Measurements from ENCODE around the gene HBG1. TPM values are rescaled to one million over a fixed set of nuclear protein-coding genes. Genes with fewer than 3 reads are reported as not detected.

HBG1 gene
- total and polyA plus RNA-seq, 2 donors (not counting 1 experiment from before 2014, with no cell fraction given): not detected

GRCh38 chr11:5252192-5252918 is 2.7 kb upstream of the HBG1 start:
- POLR2A ChIA-PET: no interaction called here
- H3K4me1 Mint-ChIP-seq: no peaks in the 10 kb centered on the region
- no peak overlapping the region for H3K4me3 Mint-ChIP-seq
- WGBS (ENCODE audit: insufficient coverage): 75% methylated on average over 8 of the region's 9 CpGs
- H3K4me1 ChIP-seq (ENCODE audit: control insufficient read depth in 2 of 2, insufficient read depth in 2 of 2, low read length in 2 of 2): no peaks in the 10 kb centered on the region
- intact Hi-C loops (cut with micrococcal nuclease): no loop called here
- H3K27ac Mint-ChIP-seq: no peak overlapping the region
- no peak for DNase-seq
- no peak for ATAC-seq (ENCODE audit: low read depth)
- no peaks in the 10 kb centered on the region for H3K9me3 Mint-ChIP-seq (ENCODE audit: insufficient read depth)
- no peaks in the 10 kb centered on the region for H3K79me2 ChIP-seq (ENCODE audit: control insufficient read depth, insufficient read depth, low read length)
- TF ChIP-seq EZH2 (IDR thresholded peaks at IDR 0.05; ENCODE audit: borderline replicate concordance, insufficient read depth, low read depth, low read length, poor library complexity, severe bottlenecking) (no peak), CTCF (IDR thresholded peaks at IDR 0.05) (no peak)
- no peaks in the 10 kb centered on the region for H3K9me3 ChIP-seq (ENCODE audit: control extremely low read depth in 1 of 3, control insufficient read depth in 2 of 3, insufficient read depth in 1 of 3, low read length in 2 of 3)
- no peak overlapping the region for H2AFZ ChIP-seq (ENCODE audit: insufficient read depth, low read depth, low read length, poor library complexity, severe bottlenecking)
- H4K20me1 ChIP-seq (ENCODE audit: control insufficient read depth, insufficient read depth, low read length, poor library complexity, severe bottlenecking): no peaks in the 10 kb centered on the region
- CTCF ChIA-PET: no interaction called here
- no peak overlapping the region for H3K9ac ChIP-seq (ENCODE audit: low read length)
- peaks cover 18% of the 10 kb centered on the region for H3K27me3 Mint-ChIP-seq
- no peak overlapping the region for H3K4me3 ChIP-seq (ENCODE audit: control extremely low read depth in 1 of 5, extremely low read depth in 1 of 5, insufficient read depth in 1 of 5, low read depth in 2 of 5, low read length in 4 of 5)
- H3K27ac ChIP-seq (ENCODE audit: low read length in 2 of 2): no peak overlapping the region
- H3K4me2 ChIP-seq (replicated peaks; ENCODE audit: low read depth, low read length, poor library complexity, severe bottlenecking): no peak overlapping the region
- no peaks in the 10 kb centered on the region for H3K36me3 ChIP-seq (replicated peaks in 1 of 2; ENCODE audit: control extremely low read depth in 1 of 2, control insufficient read depth in 1 of 2, extremely low read depth in 1 of 2, insufficient read depth in 2 of 2, low read length in 1 of 2)
- H3K27me3 ChIP-seq (replicated peaks in 1 of 4; ENCODE audit: control extremely low read depth in 1 of 4, control insufficient read depth in 3 of 4, insufficient read depth in 4 of 4, low read length in 3 of 4): no peaks in the 10 kb centered on the region

GRCh38 chr11:5251746-5252145 is 2.1 kb upstream of the HBG1 start:
- peaks cover 16% of the 10 kb centered on the region for H3K27me3 Mint-ChIP-seq
- Histone ChIP-seq H3K4me2 (replicated peaks; ENCODE audit: low read depth, low read length, poor library complexity, severe bottlenecking) (no peak overlapping the region), H2AFZ (ENCODE audit: insufficient read depth, low read depth, low read length, poor library complexity, severe bottlenecking) (no peak overlapping the region), H3K4me3 (ENCODE audit: control extremely low read depth in 1 of 5, extremely low read depth in 1 of 5, insufficient read depth in 1 of 5, low read depth in 2 of 5, low read length in 4 of 5) (no peak overlapping the region), H3K79me2 (ENCODE audit: control insufficient read depth, insufficient read depth, low read length) (no peaks in the 10 kb centered on the region), H3K9ac (ENCODE audit: low read length) (no peak overlapping the region), H3K27ac (ENCODE audit: low read length in 2 of 2) (no peak overlapping the region), H3K36me3 (replicated peaks in 1 of 2; ENCODE audit: control extremely low read depth in 1 of 2, control insufficient read depth in 1 of 2, extremely low read depth in 1 of 2, insufficient read depth in 2 of 2, low read length in 1 of 2) (no peaks in the 10 kb centered on the region), H3K9me3 (ENCODE audit: control extremely low read depth in 1 of 3, control insufficient read depth in 2 of 3, insufficient read depth in 1 of 3, low read length in 2 of 3) (no peaks in the 10 kb centered on the region), H4K20me1 (ENCODE audit: control insufficient read depth, insufficient read depth, low read length, poor library complexity, severe bottlenecking) (no peaks in the 10 kb centered on the region), H3K4me1 (ENCODE audit: control insufficient read depth in 2 of 2, insufficient read depth in 2 of 2, low read length in 2 of 2) (no peaks in the 10 kb centered on the region), H3K27me3 (replicated peaks in 1 of 4; ENCODE audit: control extremely low read depth in 1 of 4, control insufficient read depth in 3 of 4, insufficient read depth in 4 of 4, low read length in 3 of 4) (no peaks in the 10 kb centered on the region)
- no peak for DNase-seq
- ATAC-seq (ENCODE audit: low read depth): no peak
- POLR2A ChIA-PET: no interaction called here
- no peak overlapping the region for H3K4me3 Mint-ChIP-seq
- intact Hi-C loops (cut with micrococcal nuclease): no loop called here
- TF ChIP-seq EZH2 (IDR thresholded peaks at IDR 0.05; ENCODE audit: borderline replicate concordance, insufficient read depth, low read depth, low read length, poor library complexity, severe bottlenecking) (no peak), CTCF (IDR thresholded peaks at IDR 0.05) (no peak)
- no peaks in the 10 kb centered on the region for H3K4me1 Mint-ChIP-seq
- no peak overlapping the region for H3K27ac Mint-ChIP-seq
- no peaks in the 10 kb centered on the region for H3K9me3 Mint-ChIP-seq (ENCODE audit: insufficient read depth)
- CTCF ChIA-PET: no interaction called here
- no CpG with 5 or more reads among the region's 2 CpGs for WGBS (ENCODE audit: insufficient coverage)
